SU-DHL-6 (cell line): ENCODE measurements around the gene ARHGAP33.

Source experiments
- EZH2phosphoT487 ChIP-seq: fragments of 200-600 bp; sonication (generic), shearing (Covaris generic); conservative IDR thresholded peaks from 2 replicates; pipeline ENCODE4 v1.6.1; 2018; ENCODE audit warnings: mild to moderate bottlenecking, antibody characterized with exemption, low read length, moderate library complexity, mixed read lengths
- TF ChIP-seq, protein P1 (sequence below): fragments of 200-600 bp; sonication (generic); IDR thresholded peaks from one replicate; pipeline ENCODE4 v1.5.1; 2017; ENCODE audit warnings: antibody characterized with exemption, mild to moderate bottlenecking, low read length, moderate library complexity; ENCODE audit not compliant: insufficient read depth, poor library complexity, severe bottlenecking

DNA sequence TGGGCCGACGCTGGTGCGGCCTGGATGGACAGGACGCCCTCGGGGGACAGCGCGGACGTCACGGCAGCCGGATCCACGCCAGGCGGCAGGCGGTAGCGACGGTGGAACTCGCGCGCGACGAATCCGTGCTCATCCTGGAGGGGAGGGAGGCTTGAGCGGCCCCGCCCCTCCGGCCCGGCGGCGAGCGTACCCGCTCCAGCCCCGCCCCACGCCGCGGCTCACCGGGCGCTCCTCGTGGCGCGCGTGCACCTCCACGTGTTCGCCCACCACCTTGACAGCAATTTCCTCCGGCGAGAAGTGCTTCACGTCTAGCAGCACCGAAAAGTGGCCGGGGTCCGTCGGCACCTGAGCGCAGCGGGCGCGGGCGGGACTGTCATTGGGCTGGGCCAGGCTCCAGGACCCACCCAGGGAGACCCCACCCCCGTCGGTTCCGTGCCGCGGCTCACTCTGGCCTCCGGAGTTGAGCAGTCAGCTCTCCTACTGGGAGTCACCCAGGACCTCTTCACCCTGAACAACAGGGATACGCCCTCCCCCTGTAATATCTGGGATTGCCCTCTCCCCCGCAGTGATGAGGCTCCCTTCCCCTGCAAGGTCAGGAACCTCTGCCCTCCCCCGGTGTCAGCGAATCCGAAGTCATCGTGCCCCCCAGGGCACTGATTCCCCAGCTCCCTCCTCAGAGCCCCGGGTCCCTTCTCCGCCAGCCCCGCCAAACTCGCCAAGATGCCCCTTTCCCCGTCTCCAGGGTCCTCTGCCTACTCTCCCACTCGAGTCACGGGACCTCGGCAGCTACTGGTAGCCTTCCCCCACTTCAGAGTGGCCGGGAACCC, 19.6 kb upstream of the ARHGAP33 start:
- TF ChIP-seq, protein P1, sequence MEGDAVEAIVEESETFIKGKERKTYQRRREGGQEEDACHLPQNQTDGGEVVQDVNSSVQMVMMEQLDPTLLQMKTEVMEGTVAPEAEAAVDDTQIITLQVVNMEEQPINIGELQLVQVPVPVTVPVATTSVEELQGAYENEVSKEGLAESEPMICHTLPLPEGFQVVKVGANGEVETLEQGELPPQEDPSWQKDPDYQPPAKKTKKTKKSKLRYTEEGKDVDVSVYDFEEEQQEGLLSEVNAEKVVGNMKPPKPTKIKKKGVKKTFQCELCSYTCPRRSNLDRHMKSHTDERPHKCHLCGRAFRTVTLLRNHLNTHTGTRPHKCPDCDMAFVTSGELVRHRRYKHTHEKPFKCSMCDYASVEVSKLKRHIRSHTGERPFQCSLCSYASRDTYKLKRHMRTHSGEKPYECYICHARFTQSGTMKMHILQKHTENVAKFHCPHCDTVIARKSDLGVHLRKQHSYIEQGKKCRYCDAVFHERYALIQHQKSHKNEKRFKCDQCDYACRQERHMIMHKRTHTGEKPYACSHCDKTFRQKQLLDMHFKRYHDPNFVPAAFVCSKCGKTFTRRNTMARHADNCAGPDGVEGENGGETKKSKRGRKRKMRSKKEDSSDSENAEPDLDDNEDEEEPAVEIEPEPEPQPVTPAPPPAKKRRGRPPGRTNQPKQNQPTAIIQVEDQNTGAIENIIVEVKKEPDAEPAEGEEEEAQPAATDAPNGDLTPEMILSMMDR: no peak
- no peak for TF ChIP-seq EZH2phosphoT487
